HL-60/S4 treated with retinoic acid at 250 ng/mL for 4 days and 3 days (cell line): ENCODE data around the gene VARS2.
"Not testable (repeated sequence)": the region's sequence is repeated elsewhere in the genome, so short reads cannot be mapped to it uniquely, and the experiment has no call there.

Source experiments
- in situ Hi-C: fragments of 300-500 bp; cut with MboI; formaldehyde crosslinking; loops from 2 replicates; pipeline ENCODE4 v1.7.0; 2022; ENCODE audit warnings: low sequenced_read_pairs

VARS2 gene

GRCh38 chr6:30957716-30958115 lies 43.7 kb downstream of the VARS2 start:
- in situ Hi-C loops: no loop called here

- in situ Hi-C loops: no loop called here
These were observed 47.1 kb downstream of the VARS2 start for GRCh38 chr6:30960907-30961673.

GRCh38 chr6:30962716-30963115 lies 48.7 kb downstream of the VARS2 start:
- in situ Hi-C loops: no loop called here

GRCh38 chr6:30963641-30964040 lies 49.6 kb downstream of the VARS2 start:
- in situ Hi-C loops: no loop called here

- in situ Hi-C loops: no loop called here
These were observed 50.0 kb downstream of the VARS2 start for GRCh38 chr6:30964075-30964474.

- in situ Hi-C loops: no loop called here
These were observed 51.1 kb downstream of the VARS2 start for GRCh38 chr6:30965140-30965601.

- in situ Hi-C loops: no loop called here
These were observed 52.1 kb downstream of the VARS2 start for GRCh38 chr6:30966154-30966553.

- in situ Hi-C loops: not testable (repeated sequence)
These were observed 55.1 kb downstream of the VARS2 start for GRCh38 chr6:30969171-30969570.

- in situ Hi-C loops: no loop called here
These were observed 56.9 kb downstream of the VARS2 start for GRCh38 chr6:30970946-30971345.

GRCh38 chr6:30972816-30973215 lies 58.8 kb downstream of the VARS2 start:
- in situ Hi-C loops: no loop called here

GRCh38 chr6:30974490-30975252 lies 60.6 kb downstream of the VARS2 start:
- in situ Hi-C loops: no loop called here
